ENCODE measurements around the gene PARP12. TPM values are rescaled to one million over a fixed set of nuclear protein-coding genes. Genes with fewer than 3 reads are reported as not detected.

Gene PARP12
- total RNA-seq, 1 donor from 2014 or later = 3.4 TPM

GRCh38 chr7:139990571-139991268, 72.0 kb downstream of the PARP12 start:
- Mint-ChIP-seq H3K36me3 (ENCODE audit: insufficient read depth) (no peaks in the 10 kb centered on the region), H3K9me3 (ENCODE audit: low read depth) (no peaks in the 10 kb centered on the region), H3K27ac (no peak overlapping the region), H3K4me3 (ENCODE audit: low read depth) (no peak overlapping the region), H3K4me1 (ENCODE audit: low read depth) (peaks cover 7% of the 10 kb centered on the region), H3K27me3 (peaks cover 17% of the 10 kb centered on the region)
- DNase-seq (ENCODE audit: low spot score, unreplicated experiment) = no peak
- no peak for TF ChIP-seq CTCF (IDR thresholded peaks at IDR 0.05; ENCODE audit: unreplicated experiment)

DNA sequence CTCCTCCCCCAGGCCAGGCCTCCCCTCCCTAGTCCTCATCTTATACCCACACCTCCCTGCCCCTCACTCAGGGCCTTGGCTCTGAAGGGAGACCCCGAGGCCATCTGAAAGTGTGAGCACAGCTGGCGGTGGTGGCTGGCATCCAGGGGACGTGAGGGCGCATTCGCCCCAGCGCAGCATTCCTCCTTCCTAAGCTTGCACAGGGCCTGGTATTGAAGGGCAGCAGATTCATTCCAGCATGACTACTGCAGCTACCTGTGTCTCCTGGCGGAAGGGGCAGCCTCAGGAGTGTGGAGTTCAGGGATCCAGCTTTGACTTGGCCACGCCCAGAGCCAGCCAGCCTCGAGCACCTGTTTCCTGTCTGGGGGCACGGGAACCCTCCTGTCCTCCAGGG, 72.6 kb downstream of the PARP12 start:
- no peaks in the 10 kb centered on the region for H3K36me3 Mint-ChIP-seq (ENCODE audit: insufficient read depth)
- H3K4me1 Mint-ChIP-seq (ENCODE audit: low read depth) = peaks cover 7% of the 10 kb centered on the region
- peaks cover 17% of the 10 kb centered on the region for H3K27me3 Mint-ChIP-seq
- no peak for TF ChIP-seq CTCF (IDR thresholded peaks at IDR 0.05; ENCODE audit: unreplicated experiment)
- no peak overlapping the region for H3K4me3 Mint-ChIP-seq (ENCODE audit: low read depth)
- no peaks in the 10 kb centered on the region for H3K9me3 Mint-ChIP-seq (ENCODE audit: low read depth)
- H3K27ac Mint-ChIP-seq = no peak overlapping the region
- DNase-seq (ENCODE audit: low spot score, unreplicated experiment) = no peak

- H3K9me3 Mint-ChIP-seq (ENCODE audit: low read depth) = no peaks in the 10 kb centered on the region
- H3K36me3 Mint-ChIP-seq (ENCODE audit: insufficient read depth) = no peaks in the 10 kb centered on the region
- H3K27ac Mint-ChIP-seq = no peak overlapping the region
- peaks cover 3% of the 10 kb centered on the region for H3K4me1 Mint-ChIP-seq (ENCODE audit: low read depth)
- no peak for DNase-seq (ENCODE audit: low spot score, unreplicated experiment)
- no peak overlapping the region for H3K4me3 Mint-ChIP-seq (ENCODE audit: low read depth)
- no peak for TF ChIP-seq CTCF (IDR thresholded peaks at IDR 0.05; ENCODE audit: unreplicated experiment)
- H3K27me3 Mint-ChIP-seq = peaks cover 17% of the 10 kb centered on the region
Measured at GRCh38 chr7:139989366-139990141, 73.2 kb downstream of the PARP12 start.

DNA sequence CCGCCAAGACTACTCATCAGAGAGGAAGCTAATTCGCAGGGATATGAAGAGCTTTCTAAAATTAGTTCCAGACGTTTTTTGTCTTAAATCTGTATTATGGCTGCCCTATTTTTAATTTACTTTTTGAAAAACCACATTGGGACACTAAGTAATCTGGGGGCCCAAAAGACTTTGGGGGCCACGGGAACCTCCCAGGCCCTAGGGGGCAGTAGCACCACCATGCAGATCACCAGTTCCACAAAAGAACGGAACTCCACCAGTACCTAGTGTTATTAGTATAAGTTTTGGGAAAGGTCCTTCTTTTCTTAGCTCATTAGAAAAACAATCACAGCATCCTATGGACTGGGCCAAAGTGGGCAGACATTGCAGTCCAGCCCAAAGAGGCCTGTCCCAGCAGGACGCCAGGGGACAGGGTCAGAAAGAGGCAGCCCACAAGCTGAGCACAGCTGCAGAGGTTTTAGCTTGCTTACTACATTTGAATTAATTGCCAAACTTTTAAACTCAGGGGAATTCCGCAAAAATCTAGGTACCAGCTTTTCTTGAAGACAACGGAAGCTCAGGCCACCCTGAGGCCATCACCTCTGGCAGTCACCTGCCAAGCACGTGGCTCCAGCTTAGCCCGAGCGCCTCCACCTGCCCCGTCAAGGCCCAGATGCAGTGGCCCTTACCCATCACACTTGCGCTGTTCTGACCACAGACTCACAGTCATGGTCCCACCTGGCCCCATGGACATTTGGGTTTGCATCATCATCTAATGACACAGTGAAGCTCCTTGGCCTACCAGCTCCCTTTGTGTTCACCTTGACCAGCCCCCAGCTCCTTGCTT, 74.8 kb downstream of the PARP12 start:
- Mint-ChIP-seq H3K36me3 (ENCODE audit: insufficient read depth) (no peaks in the 10 kb centered on the region), H3K27me3 (peaks cover 30% of the 10 kb centered on the region), H3K27ac (no peak overlapping the region), H3K4me1 (ENCODE audit: low read depth) (peaks cover 1% of the 10 kb centered on the region), H3K4me3 (ENCODE audit: low read depth) (no peak overlapping the region), H3K9me3 (ENCODE audit: low read depth) (no peaks in the 10 kb centered on the region)
- no peak for TF ChIP-seq CTCF (IDR thresholded peaks at IDR 0.05; ENCODE audit: unreplicated experiment)
- no peak for DNase-seq (ENCODE audit: low spot score, unreplicated experiment)

GRCh38 chr7:139985811-139986210, 76.9 kb downstream of the PARP12 start:
- Mint-ChIP-seq H3K27ac (no peak overlapping the region), H3K9me3 (ENCODE audit: low read depth) (no peaks in the 10 kb centered on the region), H3K4me1 (ENCODE audit: low read depth) (peaks cover 1% of the 10 kb centered on the region), H3K27me3 (peaks cover 30% of the 10 kb centered on the region), H3K36me3 (ENCODE audit: insufficient read depth) (no peaks in the 10 kb centered on the region), H3K4me3 (ENCODE audit: low read depth) (no peak overlapping the region)
- no peak for DNase-seq (ENCODE audit: low spot score, unreplicated experiment)
- TF ChIP-seq CTCF (IDR thresholded peaks at IDR 0.05; ENCODE audit: unreplicated experiment) = no peak
